ENCODE results near the gene ZDHHC9.

The ZDHHC9 gene

DNA sequence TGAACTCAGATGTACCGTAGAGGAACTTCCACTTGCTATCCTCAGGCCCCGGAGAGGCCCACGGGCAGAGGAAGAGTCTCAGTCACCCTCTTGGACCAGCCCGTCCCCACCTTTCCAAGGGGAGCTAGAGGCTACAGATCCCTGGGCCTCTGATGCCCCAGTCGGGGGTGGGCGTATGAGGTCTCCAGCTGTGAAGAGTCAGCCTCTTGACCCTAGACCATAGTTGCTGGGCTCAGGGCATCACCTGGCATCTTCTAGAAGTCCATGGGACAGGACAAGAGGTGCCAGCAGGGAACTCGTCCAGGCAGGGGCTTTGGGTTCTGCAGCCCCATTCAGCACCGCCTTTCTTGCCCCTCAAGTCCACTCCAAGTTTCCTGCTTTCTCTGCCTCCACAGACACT, 52.4 kb downstream of the ZDHHC9 start:
- Histone ChIP-seq H2AFZ (ENCODE audit: low read length) (no peak overlapping the region), H3K4me3 (ENCODE audit: low read length) (no peak overlapping the region), H3K36me3 (replicated peaks; ENCODE audit: insufficient read depth, low read length) (peaks cover 6% of the 10 kb centered on the region; the same call in 1 of the 2 replicates), H3K27ac (ENCODE audit: low read length) (no peak overlapping the region), H3K4me1 (ENCODE audit: low read length) (peaks cover 6% of the 10 kb centered on the region; the same call in 1 of the 2 replicates), H3K27me3 (replicated peaks; ENCODE audit: insufficient read depth, low read length) (no peaks in the 10 kb centered on the region), H3K9me3 (replicated peaks; ENCODE audit: insufficient read depth, low read length) (no peaks in the 10 kb centered on the region), H3K9me2 (replicated peaks; ENCODE audit: insufficient read depth, low read length) (no peaks in the 10 kb centered on the region), H3K9ac (ENCODE audit: low read length) (no peak overlapping the region), H4K20me1 (ENCODE audit: insufficient read depth, low read length) (no peaks in the 10 kb centered on the region), H3F3A (ENCODE audit: insufficient read depth, low read length) (0 out of 2 replicates have a peak, but pooled peaks cover 6% of the 10 kb centered on the region), H3K79me2 (ENCODE audit: low read length) (peaks cover 19% of the 10 kb centered on the region), H3K4me2 (ENCODE audit: low read depth, low read length) (no peak overlapping the region)
- TF ChIP-seq EZH2 (optimal IDR thresholded peaks at IDR 0.05; ENCODE audit: low read depth, low read length) = no peak
- TF ChIP-seq EZH2phosphoT487 (IDR thresholded peaks at IDR 0.05; ENCODE audit: low read length) = no peak
- TF ChIP-seq, protein P1, sequence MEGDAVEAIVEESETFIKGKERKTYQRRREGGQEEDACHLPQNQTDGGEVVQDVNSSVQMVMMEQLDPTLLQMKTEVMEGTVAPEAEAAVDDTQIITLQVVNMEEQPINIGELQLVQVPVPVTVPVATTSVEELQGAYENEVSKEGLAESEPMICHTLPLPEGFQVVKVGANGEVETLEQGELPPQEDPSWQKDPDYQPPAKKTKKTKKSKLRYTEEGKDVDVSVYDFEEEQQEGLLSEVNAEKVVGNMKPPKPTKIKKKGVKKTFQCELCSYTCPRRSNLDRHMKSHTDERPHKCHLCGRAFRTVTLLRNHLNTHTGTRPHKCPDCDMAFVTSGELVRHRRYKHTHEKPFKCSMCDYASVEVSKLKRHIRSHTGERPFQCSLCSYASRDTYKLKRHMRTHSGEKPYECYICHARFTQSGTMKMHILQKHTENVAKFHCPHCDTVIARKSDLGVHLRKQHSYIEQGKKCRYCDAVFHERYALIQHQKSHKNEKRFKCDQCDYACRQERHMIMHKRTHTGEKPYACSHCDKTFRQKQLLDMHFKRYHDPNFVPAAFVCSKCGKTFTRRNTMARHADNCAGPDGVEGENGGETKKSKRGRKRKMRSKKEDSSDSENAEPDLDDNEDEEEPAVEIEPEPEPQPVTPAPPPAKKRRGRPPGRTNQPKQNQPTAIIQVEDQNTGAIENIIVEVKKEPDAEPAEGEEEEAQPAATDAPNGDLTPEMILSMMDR (IDR thresholded peaks at IDR 0.05; ENCODE audit: low read length) = no peak
- no peak for DNase-seq

DNA sequence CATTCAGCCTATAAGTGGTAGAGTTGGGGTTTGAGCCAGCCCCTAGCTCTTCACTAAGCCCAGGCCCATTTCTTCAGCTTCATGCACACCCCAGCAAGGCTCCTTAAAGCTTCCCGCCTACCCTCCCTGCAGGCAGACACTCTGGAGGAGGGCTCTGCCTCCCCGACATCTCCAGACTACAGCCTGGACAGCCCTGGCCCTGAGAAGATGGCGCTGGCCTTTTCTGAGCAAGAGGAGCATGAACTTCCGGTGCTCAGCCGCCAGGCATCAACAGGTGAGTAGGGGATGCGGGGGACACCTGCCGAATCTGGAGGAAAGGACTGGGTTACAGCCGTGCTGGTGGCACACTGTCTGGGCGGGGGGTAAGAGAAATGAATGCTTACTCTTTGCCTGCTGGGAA, 52.9 kb downstream of the ZDHHC9 start:
- H3K4me1 ChIP-seq (ENCODE audit: low read length) = peaks cover 11% of the 10 kb centered on the region
- peaks cover 24% of the 10 kb centered on the region for H3K79me2 ChIP-seq (ENCODE audit: low read length)
- no peaks in the 10 kb centered on the region for H3K27me3 ChIP-seq (replicated peaks; ENCODE audit: insufficient read depth, low read length)
- TF ChIP-seq, protein P1 (IDR thresholded peaks at IDR 0.05; ENCODE audit: low read length) = no peak
- TF ChIP-seq EZH2phosphoT487 (IDR thresholded peaks at IDR 0.05; ENCODE audit: low read length) (no peak), EZH2 (optimal IDR thresholded peaks at IDR 0.05; ENCODE audit: low read depth, low read length) (no peak)
- no peak overlapping the region for H3K4me2 ChIP-seq (ENCODE audit: low read depth, low read length)
- H2AFZ ChIP-seq (ENCODE audit: low read length) = no peak overlapping the region
- peaks cover 6% of the 10 kb centered on the region; the same call in 1 of the 2 replicates for H3K36me3 ChIP-seq (replicated peaks; ENCODE audit: insufficient read depth, low read length)
- H3K27ac ChIP-seq (ENCODE audit: low read length) = no peak overlapping the region
- no peaks in the 10 kb centered on the region for H4K20me1 ChIP-seq (ENCODE audit: insufficient read depth, low read length)
- no peaks in the 10 kb centered on the region for H3K9me3 ChIP-seq (replicated peaks; ENCODE audit: insufficient read depth, low read length)
- H3K4me3 ChIP-seq (ENCODE audit: low read length) = no peak overlapping the region
- H3F3A ChIP-seq (ENCODE audit: insufficient read depth, low read length) = peaks cover 8% of the 10 kb centered on the region; the same call in 1 of the 2 replicates
- no peak for DNase-seq
- H3K9ac ChIP-seq (ENCODE audit: low read length) = no peak overlapping the region
- H3K9me2 ChIP-seq (replicated peaks; ENCODE audit: insufficient read depth, low read length) = no peaks in the 10 kb centered on the region

DNA sequence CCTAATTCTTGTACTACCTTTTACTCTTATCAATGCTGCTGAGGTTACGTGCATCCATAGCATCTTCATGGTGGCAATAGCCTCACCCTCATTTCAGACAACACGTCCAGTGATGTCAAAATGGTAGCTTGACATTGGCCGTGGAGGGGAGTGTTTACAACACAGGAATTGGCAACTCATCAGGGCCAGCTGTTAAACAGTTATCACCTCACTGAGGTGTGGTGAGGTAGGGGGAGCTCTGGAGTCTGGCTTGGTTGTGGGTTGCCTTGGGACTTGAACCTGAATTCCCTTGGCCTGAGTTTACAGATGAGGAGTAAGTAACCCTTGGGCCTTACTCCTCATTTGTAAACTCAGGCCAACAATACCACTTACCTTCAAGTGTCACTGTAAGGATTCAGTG, 53.5 kb downstream of the ZDHHC9 start:
- H3F3A ChIP-seq (ENCODE audit: insufficient read depth, low read length) = peaks cover 12% of the 10 kb centered on the region
- no peaks in the 10 kb centered on the region for H3K27me3 ChIP-seq (replicated peaks; ENCODE audit: insufficient read depth, low read length)
- H3K9ac ChIP-seq (ENCODE audit: low read length) = no peak overlapping the region
- H3K79me2 ChIP-seq (ENCODE audit: low read length) = peaks cover 31% of the 10 kb centered on the region
- H2AFZ ChIP-seq (ENCODE audit: low read length) = no peak overlapping the region
- no peaks in the 10 kb centered on the region for H3K9me2 ChIP-seq (replicated peaks; ENCODE audit: insufficient read depth, low read length)
- peaks cover 17% of the 10 kb centered on the region for H3K4me1 ChIP-seq (ENCODE audit: low read length)
- no peak overlapping the region for H3K4me2 ChIP-seq (ENCODE audit: low read depth, low read length)
- H3K9me3 ChIP-seq (replicated peaks; ENCODE audit: insufficient read depth, low read length) = no peaks in the 10 kb centered on the region
- H3K36me3 ChIP-seq (replicated peaks; ENCODE audit: insufficient read depth, low read length) = peaks cover 6% of the 10 kb centered on the region; the same call in 1 of the 2 replicates
- H3K27ac ChIP-seq (ENCODE audit: low read length) = no peak overlapping the region
- 0 out of 2 replicates have a peak, but pooled peaks cover 5% of the 10 kb centered on the region for H4K20me1 ChIP-seq (ENCODE audit: insufficient read depth, low read length)
- TF ChIP-seq EZH2 (optimal IDR thresholded peaks at IDR 0.05; ENCODE audit: low read depth, low read length) (no peak), EZH2phosphoT487 (IDR thresholded peaks at IDR 0.05; ENCODE audit: low read length) (no peak)
- TF ChIP-seq, protein P1 (IDR thresholded peaks at IDR 0.05; ENCODE audit: low read length) = no peak
- no peak for DNase-seq
- no peak overlapping the region for H3K4me3 ChIP-seq (ENCODE audit: low read length)

Data from MM.1S (cell line).